A549 (cell line): ENCODE results near the gene ALPK3. TPM values are rescaled to one million over a fixed set of nuclear protein-coding genes. Genes with fewer than 3 reads are reported as not detected.
A peak's percentile ranks its signal among the peaks of the same experiment; 100 is the strongest.

Experiments used
- ATAC-seq, 2 experiments: fragments of 200-7000 bp in 1 of 2; fragments of >200 bp in 1 of 2; cut with Nextera tagmentation in 1 of 2; cut with Tn5 transposase in 1 of 2; 3 replicates each; pipeline versions ENCODE4 v1.8.0 to v1.9.1; 2018 to 2020; ENCODE audit warnings: mild to moderate bottlenecking in 1 of 2, moderate library complexity in 1 of 2
- CTCF ChIA-PET: fragments of 300-600 bp; sonication (Branson Sonifier 250); formaldehyde crosslinking; extraction: SDS; loops from one replicate; lab custom pipeline; 2021; ENCODE audit warnings: antibody characterized with exemption, inconsistent platforms; lab: Yijun Ruan, JAX
- POLR2A ChIA-PET: fragments of 350-600 bp; formaldehyde crosslinking; extraction: SDS; loops from one replicate; lab custom pipeline; 2021; ENCODE audit warnings: antibody characterized with exemption, inconsistent platforms; lab: Yijun Ruan, JAX
- DNase-seq, 2 experiments: peaks; one replicate each; pipeline versions ENCODE4 v3.0.0 to v3.0.0-alpha.2; 2011 to 2016; ENCODE audit warnings: low read depth in 1 of 2, low spot score in 1 of 2
- FAIRE-seq: peaks from 2 replicates; lab custom pipeline; 2011; peaks lifted over from hg19 to GRCh38; lab: Jason Lieb, UNC
- H3K27ac ChIP-seq, 2 experiments: fragments of >200 bp; sonication (Bioruptor Twin); formaldehyde crosslinking; 3 replicates each; pipeline ENCODE4 v1.5.1; 2016 to 2017
- H3K4me1 ChIP-seq: fragments of >200 bp; sonication (Bioruptor Twin); formaldehyde crosslinking; 3 replicates; pipeline ENCODE4 v1.6.1; 2016
- H3K4me2 ChIP-seq: fragments of >200 bp; sonication (Bioruptor Twin); formaldehyde crosslinking; 3 replicates; pipeline ENCODE4 v1.6.1; 2016
- H3K4me3 ChIP-seq: fragments of >200 bp; sonication (Bioruptor Twin); formaldehyde crosslinking; 3 replicates; pipeline ENCODE4 v1.5.1; 2016
- H3K9me3 ChIP-seq: fragments of >200 bp; sonication (Bioruptor Twin); formaldehyde crosslinking; 3 replicates; pipeline ENCODE4 v1.6.1; 2016
- BHLHE40 ChIP-seq: IDR thresholded peaks from 2 replicates; pipeline ENCODE4 v1.6.1; 2012; ENCODE audit warnings: low read depth, low read length, inconsistent platforms
- CBX8 ChIP-seq: fragments of 200-600 bp; sonication (generic); IDR thresholded peaks from 2 replicates; pipeline ENCODE4 v1.6.1; 2016
- CEBPB ChIP-seq, 2 experiments: fragments of >200 bp in 1 of 2; sonication (Bioruptor Twin) in 1 of 2; formaldehyde crosslinking in 1 of 2; IDR thresholded peaks; 2 replicates each; pipeline ENCODE4 v1.6.1; 2012 to 2016
- CHD4 ChIP-seq: fragments of 200-600 bp; sonication (generic); IDR thresholded peaks from 2 replicates; pipeline ENCODE4 v1.6.1; 2016; ENCODE audit warnings: antibody characterized with exemption, mild to moderate bottlenecking, borderline replicate concordance
- EP300 ChIP-seq, 2 experiments: fragments of >200 bp; sonication (Bioruptor Twin); formaldehyde crosslinking; IDR thresholded peaks; 2 replicates in 1 of 2; 3 replicates in 1 of 2; pipeline ENCODE4 v1.6.1; 2016 to 2017
- FOSB ChIP-seq: fragments of 250-450 bp; sonication (Bioruptor Pico); IDR thresholded peaks from 2 replicates; pipeline ENCODE4 v1.5.0; 2020; ENCODE audit warnings: mild to moderate bottlenecking, moderate library complexity
- HMGXB4 ChIP-seq: fragments of 250-450 bp; sonication (Bioruptor Pico); IDR thresholded peaks from 2 replicates; pipeline ENCODE4 v1.5.0; 2021; ENCODE audit warnings: mild to moderate bottlenecking, moderate library complexity, borderline replicate concordance
- HOXB13 ChIP-seq: fragments of 250-450 bp; sonication (Bioruptor Pico); IDR thresholded peaks from 2 replicates; pipeline ENCODE4 v1.5.0; 2020; ENCODE audit warnings: low read depth, mild to moderate bottlenecking, moderate library complexity
- KDM1A ChIP-seq: fragments of 200-600 bp; sonication (generic); IDR thresholded peaks from 2 replicates; pipeline ENCODE4 v1.6.1; 2016; ENCODE audit warnings: low read depth, mild to moderate bottlenecking
- NFE2L2 ChIP-seq: fragments of 150-350 bp; conservative IDR thresholded peaks from 2 replicates; pipeline ENCODE4 v1.6.1; 2014; ENCODE audit warnings: low read length
- NR3C1 ChIP-seq: fragments of >200 bp; sonication (Bioruptor Twin); formaldehyde crosslinking; IDR thresholded peaks from 3 replicates; pipeline ENCODE4 v1.6.1; 2017
- PHF8 ChIP-seq: fragments of 200-600 bp; sonication (generic); IDR thresholded peaks from 2 replicates; pipeline ENCODE4 v1.6.1; 2016; ENCODE audit warnings: low read depth, mild to moderate bottlenecking, antibody characterized with exemption, moderate library complexity, borderline replicate concordance
- POLR2A ChIP-seq: IDR thresholded peaks from 2 replicates; pipeline ENCODE4 v1.6.1; 2012; ENCODE audit warnings: mild to moderate bottlenecking, low read length
- POLR2AphosphoS2 ChIP-seq: conservative IDR thresholded peaks from 2 replicates; pipeline ENCODE4 v1.6.1; 2012; ENCODE audit warnings: low read length, improper control_type of control experiment, inconsistent platforms
- RCOR1 ChIP-seq: fragments of 150-350 bp; IDR thresholded peaks from 2 replicates; pipeline ENCODE4 v1.6.1; 2014; ENCODE audit warnings: antibody characterized with exemption, low read length, low read depth
- RFX5 ChIP-seq: fragments of 450-650 bp; IDR thresholded peaks from 2 replicates; pipeline ENCODE4 v1.7.1; 2014; ENCODE audit warnings: antibody characterized with exemption, mild to moderate bottlenecking, moderate library complexity
- RNF2 ChIP-seq: fragments of 200-600 bp; sonication (generic); IDR thresholded peaks from 2 replicates; pipeline ENCODE4 v1.6.1; 2016; ENCODE audit warnings: low read depth, mild to moderate bottlenecking, antibody characterized with exemption, moderate library complexity, borderline replicate concordance
- SMC3 ChIP-seq: fragments of >200 bp; sonication (Bioruptor Twin); formaldehyde crosslinking; IDR thresholded peaks from 3 replicates; pipeline ENCODE4 v1.6.1; 2018; ENCODE audit warnings: inconsistent platforms
- TFCP2L1 ChIP-seq: fragments of 250-450 bp; sonication (Bioruptor Pico); IDR thresholded peaks from 2 replicates; pipeline ENCODE4 v1.5.0; 2021; ENCODE audit warnings: mild to moderate bottlenecking
- TP53 ChIP-seq: fragments of 250-450 bp; sonication (Bioruptor Pico); IDR thresholded peaks from 2 replicates; pipeline ENCODE4 v1.5.0; 2021; ENCODE audit warnings: mild to moderate bottlenecking, moderate library complexity
- WGBS: methylation state at CpG from one replicate; pipeline ENCODE4 v1.1.6; 2017; ENCODE audit errors: missing lambda C conversion rate; 5-methylcytosine and 5-hydroxymethylcytosine counted together
- polyA plus RNA-seq, 4 experiments: library from polyadenylated mRNA; depleted of rRNA in 3 of 4; stranded (reverse); fragments of >200 nt; fragmentation: RNase III in 1 of 4; extraction: RNeasy Plus Mini Kit Qiagen cat#74134 plus additional on column Dnase treatment in 1 of 4; gene quantifications; 2 replicates in 3 of 4; 3 replicates in 1 of 4; pipeline ENCODE4 v1.2.3, GENCODE V29; 2011 to 2017
- TF ChIP-seq, protein P1 (sequence below): fragments of 150-350 bp; IDR thresholded peaks from 2 replicates; pipeline ENCODE4 v1.6.1; 2014; ENCODE audit warnings: low read depth, mild to moderate bottlenecking, low read length
- TF ChIP-seq, protein P2 (sequence below): IDR thresholded peaks from 2 replicates; pipeline ENCODE4 v1.6.1; 2012; ENCODE audit warnings: low read depth, borderline replicate concordance
- TF ChIP-seq, protein P3 (sequence below): fragments of >200 bp; sonication (Bioruptor Twin); formaldehyde crosslinking; IDR thresholded peaks from 3 replicates; pipeline ENCODE4 v1.5.1; 2016

ALPK3 gene
- polyA plus RNA-seq, 2 of the 4 experiments (the other 2 are of a cell fraction): 0.26 to 0.30 TPM

DNA sequence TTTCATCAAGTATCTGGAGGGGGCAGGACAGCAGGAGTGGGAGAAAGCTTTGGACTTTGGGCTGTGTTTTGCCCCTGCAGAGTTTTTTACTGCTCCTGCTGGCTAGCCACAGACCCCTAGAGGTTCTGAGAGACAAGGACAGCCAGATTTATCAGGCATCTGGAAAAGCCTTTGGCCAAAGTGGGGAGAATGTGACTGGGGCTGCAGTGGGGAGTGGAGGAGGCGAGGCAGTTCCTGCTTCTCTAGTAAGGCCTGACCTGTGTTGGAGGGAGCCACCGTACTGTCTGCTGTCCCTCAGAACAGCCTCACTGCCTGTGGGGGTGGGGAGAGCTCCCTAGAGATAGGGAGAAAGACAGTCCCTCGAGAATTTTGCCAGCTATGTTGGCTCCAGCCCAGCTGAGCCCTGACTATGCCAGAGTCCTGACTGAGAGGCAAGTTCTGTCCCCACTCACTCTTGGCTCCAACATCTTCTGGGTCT lies 2.2 kb downstream of the ALPK3 start:
- WGBS: 64% methylated on average over 3 of the region's 3 CpGs
- Histone ChIP-seq H3K9me3 (no peaks in the 10 kb centered on the region), H3K4me1 (peaks cover 19% of the 10 kb centered on the region), H3K4me3 (no peak overlapping the region), H3K27ac (peak overlapping the region in 1 of 2 experiments; percentile 46; a peak in 3 of 6 replicates), H3K4me2 (no peak overlapping the region)
- FAIRE-seq: no peak
- peak in 1 of 2 experiments; percentile 18 for DNase-seq
- peak; percentile 40 to 61 for ATAC-seq
- TF ChIP-seq RNF2 (no peak), CEBPB (IDR thresholded peaks at IDR 0.05) (no peak), CHD4 (no peak)
- POLR2A ChIA-PET: no interaction called here
- CTCF ChIA-PET: interaction anchor here (0.7 to 5.5 kb wide), 7 partner anchors 10 to 109 kb away, joined by 3 to 34 read pairs (median 4); no protein-coding TSS in a partner anchor

DNA sequence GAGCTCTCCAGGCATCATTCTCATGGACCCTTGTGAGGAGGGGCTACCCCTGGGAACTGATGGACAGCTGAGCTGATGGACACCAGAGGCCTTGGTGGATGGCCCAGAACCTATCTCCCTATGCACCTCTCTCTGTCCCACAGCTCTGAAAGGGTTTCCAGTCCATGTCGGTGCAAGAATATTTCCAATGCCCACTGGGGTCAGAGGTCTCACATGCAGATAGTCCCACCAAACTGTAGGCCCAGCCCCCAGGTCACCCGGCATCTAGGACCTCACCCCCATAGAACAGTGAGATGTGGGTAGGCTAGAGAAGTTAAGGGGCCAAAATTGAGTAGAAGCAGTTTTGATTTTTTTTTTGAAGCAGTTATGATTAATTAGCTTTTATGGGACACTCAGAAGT lies 2.6 kb downstream of the ALPK3 start:
- CTCF ChIA-PET: interaction anchor here (0.6 to 5.5 kb wide), 8 partner anchors 10 to 525 kb away, joined by 3 to 34 read pairs (median 4); no protein-coding TSS in a partner anchor
- 78% methylated on average over 2 of the region's 2 CpGs for WGBS

GRCh38 chr15:84821501-84822021 lies 4.4 kb downstream of the ALPK3 start:
- ATAC-seq (no peak), FAIRE-seq (no peak), DNase-seq (no peak)
- H3K4me2 ChIP-seq: no peak overlapping the region
- POLR2A ChIA-PET: no interaction called here
- CTCF ChIA-PET: interaction anchor here (0.6 to 1.7 kb wide), 8 partner anchors 10 to 223 kb away, joined by 3 to 8 read pairs (median 4); no protein-coding TSS in a partner anchor
- no peak overlapping the region for H3K4me3 ChIP-seq
- H3K27ac ChIP-seq: no peak overlapping the region
- TF ChIP-seq FOSB (CRISPR knock-in tag) (no peak), HOXB13 (CRISPR knock-in tag) (no peak), EP300 (IDR thresholded peaks at IDR 0.05) (no peak), KDM1A (no peak), NR3C1 (no peak), NFE2L2 (no peak), HMGXB4 (CRISPR knock-in tag) (no peak), POLR2A (no peak), POLR2AphosphoS2 (no peak), SMC3 (no peak)
- H3K4me1 ChIP-seq: peaks cover 23% of the 10 kb centered on the region
- H3K9me3 ChIP-seq: no peaks in the 10 kb centered on the region
- 87% methylated on average over 8 of the region's 8 CpGs for WGBS

More for the DNA sequence above, 2.6 kb downstream of the ALPK3 start:
- H3K4me2 ChIP-seq: no peak overlapping the region
- peak overlapping the region in 1 of 2 experiments; percentile 46; a peak in 1 of 6 replicates for H3K27ac ChIP-seq
- POLR2A ChIA-PET: no interaction called here
- H3K4me3 ChIP-seq: no peak overlapping the region
- no peaks in the 10 kb centered on the region for H3K9me3 ChIP-seq
- DNase-seq: no peak
- H3K4me1 ChIP-seq: peaks cover 19% of the 10 kb centered on the region
- FAIRE-seq: no peak
- no peak for TF ChIP-seq CHD4
- TF ChIP-seq BHLHE40: no peak
- TF ChIP-seq TFCP2L1 (CRISPR knock-in tag): no peak
- no peak for TF ChIP-seq EP300 (IDR thresholded peaks at IDR 0.05)
- TF ChIP-seq, protein P1, sequence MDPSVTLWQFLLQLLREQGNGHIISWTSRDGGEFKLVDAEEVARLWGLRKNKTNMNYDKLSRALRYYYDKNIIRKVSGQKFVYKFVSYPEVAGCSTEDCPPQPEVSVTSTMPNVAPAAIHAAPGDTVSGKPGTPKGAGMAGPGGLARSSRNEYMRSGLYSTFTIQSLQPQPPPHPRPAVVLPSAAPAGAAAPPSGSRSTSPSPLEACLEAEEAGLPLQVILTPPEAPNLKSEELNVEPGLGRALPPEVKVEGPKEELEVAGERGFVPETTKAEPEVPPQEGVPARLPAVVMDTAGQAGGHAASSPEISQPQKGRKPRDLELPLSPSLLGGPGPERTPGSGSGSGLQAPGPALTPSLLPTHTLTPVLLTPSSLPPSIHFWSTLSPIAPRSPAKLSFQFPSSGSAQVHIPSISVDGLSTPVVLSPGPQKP: no peak
- TF ChIP-seq, protein P2, sequence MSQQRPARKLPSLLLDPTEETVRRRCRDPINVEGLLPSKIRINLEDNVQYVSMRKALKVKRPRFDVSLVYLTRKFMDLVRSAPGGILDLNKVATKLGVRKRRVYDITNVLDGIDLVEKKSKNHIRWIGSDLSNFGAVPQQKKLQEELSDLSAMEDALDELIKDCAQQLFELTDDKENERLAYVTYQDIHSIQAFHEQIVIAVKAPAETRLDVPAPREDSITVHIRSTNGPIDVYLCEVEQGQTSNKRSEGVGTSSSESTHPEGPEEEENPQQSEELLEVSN: no peak
- TF ChIP-seq CBX8: no peak
- TF ChIP-seq RCOR1: no peak
- no peak for TF ChIP-seq RFX5
- TF ChIP-seq PHF8: no peak
- TF ChIP-seq, protein P3, sequence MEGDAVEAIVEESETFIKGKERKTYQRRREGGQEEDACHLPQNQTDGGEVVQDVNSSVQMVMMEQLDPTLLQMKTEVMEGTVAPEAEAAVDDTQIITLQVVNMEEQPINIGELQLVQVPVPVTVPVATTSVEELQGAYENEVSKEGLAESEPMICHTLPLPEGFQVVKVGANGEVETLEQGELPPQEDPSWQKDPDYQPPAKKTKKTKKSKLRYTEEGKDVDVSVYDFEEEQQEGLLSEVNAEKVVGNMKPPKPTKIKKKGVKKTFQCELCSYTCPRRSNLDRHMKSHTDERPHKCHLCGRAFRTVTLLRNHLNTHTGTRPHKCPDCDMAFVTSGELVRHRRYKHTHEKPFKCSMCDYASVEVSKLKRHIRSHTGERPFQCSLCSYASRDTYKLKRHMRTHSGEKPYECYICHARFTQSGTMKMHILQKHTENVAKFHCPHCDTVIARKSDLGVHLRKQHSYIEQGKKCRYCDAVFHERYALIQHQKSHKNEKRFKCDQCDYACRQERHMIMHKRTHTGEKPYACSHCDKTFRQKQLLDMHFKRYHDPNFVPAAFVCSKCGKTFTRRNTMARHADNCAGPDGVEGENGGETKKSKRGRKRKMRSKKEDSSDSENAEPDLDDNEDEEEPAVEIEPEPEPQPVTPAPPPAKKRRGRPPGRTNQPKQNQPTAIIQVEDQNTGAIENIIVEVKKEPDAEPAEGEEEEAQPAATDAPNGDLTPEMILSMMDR: no peak
- no peak for TF ChIP-seq TP53 (CRISPR knock-in tag)
- no peak for ATAC-seq
